ENCODE data around the gene ETV3.

GRCh38 chr1:157155658-157156057 lies 17.5 kb upstream of the ETV3 start:
- TF ChIP-seq CTCF (IDR thresholded peaks at IDR 0.05) (no peak), POLR2A (IDR thresholded peaks at IDR 0.05) (no peak)

All from stomach (tissue), 4 donors.